Urinary bladder (tissue), 4 donors: ENCODE data around the gene SBSN. TPM values are rescaled to one million over a fixed set of nuclear protein-coding genes. Genes with fewer than 3 reads are reported as not detected.
A peak's percentile ranks its signal among the peaks of the same experiment; 100 is the strongest.

ENCODE experiments used
- DNase-seq: peaks from one replicate; pipeline ENCODE4 v3.0.0-alpha.2; 2015; ENCODE audit errors: extremely low spot score
- H3K27ac ChIP-seq: one replicate; pipeline ENCODE4 v1.5.1; 2013; ENCODE audit warnings: low read depth, mild to moderate bottlenecking, moderate library complexity
- H3K36me3 ChIP-seq: one replicate; pipeline ENCODE4 v1.6.1; 2013; ENCODE audit warnings: mild to moderate bottlenecking, moderate library complexity; ENCODE audit not compliant: insufficient read depth
- H3K4me1 ChIP-seq: one replicate; pipeline ENCODE4 v1.6.1; 2013; ENCODE audit warnings: mild to moderate bottlenecking, moderate library complexity; ENCODE audit not compliant: insufficient read depth
- H3K4me3 ChIP-seq: one replicate; pipeline ENCODE4 v1.5.1; 2013; ENCODE audit warnings: low read depth, low read length
- WGBS: extraction: QIAGEN DNeasy Blood & Tissue Kit; methylation state at CpG from one replicate; pipeline ENCODE4 v1.1.7; 2013; 5-methylcytosine and 5-hydroxymethylcytosine counted together
- polyA plus RNA-seq: library from polyadenylated mRNA; stranded (reverse); fragments of 200-250 nt; gene quantifications from one replicate; pipeline ENCODE4 v1.2.3, GENCODE V29; 2013
- total RNA-seq: library from RNA; depleted of rRNA; stranded (reverse); fragments of >200 nt; gene quantifications from one replicate; pipeline ENCODE4 v1.2.3, GENCODE V29; 2014
- donor health status: healthy with polysubstance abuse.
- donor health status: healthy.

The SBSN gene
- total and polyA plus RNA-seq, 2 donors: 0.15 TPM; not detected in 1

GRCh38 chr19:35513628-35514281 is 14.4 kb downstream of the SBSN start, which contains the start of gene DMKN:
TSS of gene DMKN (minus strand) at chr19:35513649. CDS start at chr19:35513475, 174 bp downstream.
- no peak within 1 kb of the TSS for H3K27ac ChIP-seq
- 18% methylated on average over 15 of the region's 15 CpGs for WGBS
- H3K4me1 ChIP-seq: no peaks in the 10 kb centered on the region
- no peak within 1 kb of the TSS for H3K4me3 ChIP-seq
- DNase-seq: no peak
- H3K36me3 ChIP-seq: no peaks in the 10 kb centered on the region

GRCh38 chr19:35512831-35513627 is 15.1 kb downstream of the SBSN start:
- H3K27ac ChIP-seq: no peak overlapping the region
- DNase-seq: no peak
- WGBS: 70% methylated on average over 15 of the region's 15 CpGs

GRCh38 chr19:35511337-35511736 is 16.8 kb downstream of the SBSN start:
- DNase-seq: no peak
- 72% methylated on average over 7 of the region's 7 CpGs for WGBS
- H3K4me1 ChIP-seq: no peaks in the 10 kb centered on the region
- H3K36me3 ChIP-seq: no peaks in the 10 kb centered on the region
- H3K27ac ChIP-seq: no peak overlapping the region
- H3K4me3 ChIP-seq: no peak overlapping the region

More at GRCh38 chr19:35512831-35513627, 15.1 kb downstream of the SBSN start:
- Histone ChIP-seq H3K4me1 (no peaks in the 10 kb centered on the region), H3K36me3 (no peaks in the 10 kb centered on the region), H3K4me3 (no peak overlapping the region)

- Histone ChIP-seq H3K4me3 (peak overlapping the region; percentile 38), H3K4me1 (no peaks in the 10 kb centered on the region), H3K27ac (no peak overlapping the region), H3K36me3 (no peaks in the 10 kb centered on the region)
- no peak for DNase-seq
- WGBS: 7% methylated on average over 15 of the region's 15 CpGs
Measured at GRCh38 chr19:35510626-35510964, 17.5 kb downstream of the SBSN start.

- DNase-seq: peak; percentile 63
- WGBS: 1% methylated on average over 39 of the region's 39 CpGs
- Histone ChIP-seq H3K36me3 (no peaks in the 10 kb centered on the region), H3K4me1 (no peaks in the 10 kb centered on the region), H3K4me3 (peak overlapping the region; percentile 38), H3K27ac (peak overlapping the region; percentile 63)
Measured at GRCh38 chr19:35509861-35510625, 18.1 kb downstream of the SBSN start.

GRCh38 chr19:35509018-35509652 is 19.0 kb downstream of the SBSN start:
- Histone ChIP-seq H3K4me3 (no peak overlapping the region), H3K36me3 (no peaks in the 10 kb centered on the region), H3K4me1 (no peaks in the 10 kb centered on the region), H3K27ac (no peak overlapping the region)
- no peak for DNase-seq
- WGBS: 29% methylated on average over 12 of the region's 12 CpGs

GRCh38 chr19:35508129-35508528 is 20.0 kb downstream of the SBSN start:
- Histone ChIP-seq H3K36me3 (no peaks in the 10 kb centered on the region), H3K27ac (no peak overlapping the region), H3K4me1 (no peaks in the 10 kb centered on the region), H3K4me3 (no peak overlapping the region)
- 89% methylated on average over 3 of the region's 3 CpGs for WGBS
- DNase-seq: no peak

- no peak for DNase-seq
- Histone ChIP-seq H3K4me3 (no peak overlapping the region), H3K27ac (no peak overlapping the region), H3K36me3 (no peaks in the 10 kb centered on the region), H3K4me1 (no peaks in the 10 kb centered on the region)
- WGBS: 57% methylated on average over 11 of the region's 11 CpGs
Measured at GRCh38 chr19:35507561-35507960, 20.6 kb downstream of the SBSN start.

- no peak overlapping the region for H3K27ac ChIP-seq
- no peaks in the 10 kb centered on the region for H3K4me1 ChIP-seq
- no peak for DNase-seq
- WGBS: 85% methylated on average over 7 of the region's 7 CpGs
- no peaks in the 10 kb centered on the region for H3K36me3 ChIP-seq
- no peak overlapping the region for H3K4me3 ChIP-seq
Measured at GRCh38 chr19:35506011-35506410, 22.1 kb downstream of the SBSN start.

- Histone ChIP-seq H3K4me3 (no peak overlapping the region), H3K4me1 (no peaks in the 10 kb centered on the region), H3K36me3 (no peaks in the 10 kb centered on the region), H3K27ac (no peak overlapping the region)
- 89% methylated on average over 4 of the region's 4 CpGs for WGBS
- no peak for DNase-seq
Measured at GRCh38 chr19:35502751-35503150, 25.4 kb downstream of the SBSN start.

- Histone ChIP-seq H3K27ac (no peak overlapping the region), H3K4me3 (no peak overlapping the region), H3K36me3 (no peaks in the 10 kb centered on the region), H3K4me1 (no peaks in the 10 kb centered on the region)
- no peak for DNase-seq
- WGBS: 73% methylated on average over 15 of the region's 15 CpGs
Measured at GRCh38 chr19:35501684-35502083, 26.4 kb downstream of the SBSN start.

- no peak overlapping the region for H3K4me3 ChIP-seq
- H3K36me3 ChIP-seq: no peaks in the 10 kb centered on the region
- H3K4me1 ChIP-seq: no peaks in the 10 kb centered on the region
- H3K27ac ChIP-seq: no peak overlapping the region
- 83% methylated on average over 10 of the region's 10 CpGs for WGBS
- no peak for DNase-seq
Measured at GRCh38 chr19:35500611-35501010, 27.5 kb downstream of the SBSN start.

GRCh38 chr19:35498984-35499527 is 29.1 kb downstream of the SBSN start:
- 75% methylated on average over 9 of the region's 9 CpGs for WGBS
- no peak overlapping the region for H3K4me3 ChIP-seq
- no peak overlapping the region for H3K27ac ChIP-seq
- no peaks in the 10 kb centered on the region for H3K36me3 ChIP-seq
- DNase-seq: no peak
- no peaks in the 10 kb centered on the region for H3K4me1 ChIP-seq
